ENCODE measurements around the gene CCDC102A. TPM values are rescaled to one million over a fixed set of nuclear protein-coding genes. Genes with fewer than 3 reads are reported as not detected.
A peak's percentile ranks its signal among the peaks of the same experiment; 100 is the strongest.

The CCDC102A gene
- total RNA-seq, 2 donors from 2014 or later = 10.6 to 22.4 TPM

GRCh38 chr16:57469046-57469445 lies 67.3 kb downstream of the CCDC102A start:
- Histone ChIP-seq H3K4me3 (no peak overlapping the region), H3K9me3 (no peaks in the 10 kb centered on the region), H3K36me3 (replicated peaks in 1 of 2; ENCODE audit: insufficient read depth in 1 of 2, low read depth in 2 of 2) (peaks cover 6 to 19% of the 10 kb centered on the region in 2 donors), H3K27ac (no peak overlapping the region), H3K4me1 (peaks cover 44% of the 10 kb centered on the region), H3K27me3 (no peaks in the 10 kb centered on the region)
- intact Hi-C loops (cut with DNase I) = no loop called here
- no peak for ATAC-seq
- 82 to 87% methylated on average over 11 of the region's 11 CpGs for WGBS, 2 donors
- TF ChIP-seq POLR2A (IDR thresholded peaks at IDR 0.05) (no peak), CTCF (IDR thresholded peaks at IDR 0.05) (no peak)
- no peak for DNase-seq

- Histone ChIP-seq H3K27me3 (no peaks in the 10 kb centered on the region), H3K9me3 (no peaks in the 10 kb centered on the region), H3K4me1 (peaks cover 51% of the 10 kb centered on the region), H3K4me3 (no peak overlapping the region), H3K36me3 (replicated peaks in 1 of 2; ENCODE audit: insufficient read depth in 1 of 2, low read depth in 2 of 2) (peaks cover 6 to 17% of the 10 kb centered on the region in 2 donors), H3K27ac (no peak overlapping the region)
- intact Hi-C loops (cut with DNase I) = no loop called here
- TF ChIP-seq POLR2A (IDR thresholded peaks at IDR 0.05) = no peak
- no peak for TF ChIP-seq CTCF (IDR thresholded peaks at IDR 0.05)
- 80 to 89% methylated on average over 2 of the region's 2 CpGs for WGBS, 2 donors
- DNase-seq = no peak
- ATAC-seq = no peak
These were observed 68.0 kb downstream of the CCDC102A start for GRCh38 chr16:57468346-57468745.

DNA sequence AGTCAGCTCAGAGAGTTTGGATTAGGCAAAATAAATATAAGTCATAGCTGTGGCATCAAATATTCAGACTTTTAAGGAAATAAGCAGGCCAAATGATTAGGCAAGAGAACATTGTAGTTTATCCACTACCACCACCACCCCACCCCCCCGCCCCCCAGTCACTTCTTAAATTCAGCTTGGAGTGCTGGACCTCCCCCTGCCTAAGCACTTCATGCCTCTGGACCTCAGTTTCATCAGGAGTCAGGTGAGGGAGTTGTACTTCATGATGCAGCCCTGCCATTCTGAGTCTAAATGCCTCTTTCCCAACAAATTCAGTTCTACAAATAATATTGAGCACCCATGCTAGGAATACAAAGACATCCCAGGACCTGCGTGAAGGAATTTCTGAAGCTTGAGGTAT lies 71.8 kb downstream of the CCDC102A start:
- intact Hi-C loops (cut with DNase I) = no loop called here
- ATAC-seq (no peak), DNase-seq (no peak)
- H3K27ac ChIP-seq = no peak overlapping the region
- no peak for TF ChIP-seq POLR2A (IDR thresholded peaks at IDR 0.05)
- no peak for TF ChIP-seq CTCF (IDR thresholded peaks at IDR 0.05)
- H3K27me3 ChIP-seq = no peaks in the 10 kb centered on the region
- H3K4me3 ChIP-seq = no peak overlapping the region
- H3K4me1 ChIP-seq = peaks cover 26% of the 10 kb centered on the region
- WGBS, 2 donors = 77 to 86% methylated on average over 2 of the region's 2 CpGs
- peaks cover 6 to 9% of the 10 kb centered on the region in 2 donors for H3K36me3 ChIP-seq (replicated peaks in 1 of 2; ENCODE audit: insufficient read depth in 1 of 2, low read depth in 2 of 2)
- H3K9me3 ChIP-seq = no peaks in the 10 kb centered on the region

DNA sequence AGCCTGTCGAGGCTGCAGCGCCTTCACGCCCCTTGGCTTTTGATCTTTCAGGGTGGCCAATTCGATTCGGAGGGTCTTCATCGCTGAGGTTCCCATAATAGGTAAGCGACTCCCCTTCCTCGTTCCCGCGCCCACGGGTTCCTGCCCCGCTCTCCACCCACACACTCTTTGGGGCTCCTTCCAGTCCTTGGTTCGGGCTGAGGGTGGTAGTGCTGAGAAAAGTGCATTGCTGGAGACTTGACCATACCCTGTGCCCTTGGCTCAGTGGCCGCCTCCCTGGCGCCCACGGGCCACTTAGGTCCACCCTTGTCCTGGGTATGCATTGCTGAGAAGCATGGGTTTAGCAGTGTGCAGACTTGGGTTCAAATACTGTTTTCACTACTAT lies 73.4 kb downstream of the CCDC102A start:
- Histone ChIP-seq H3K27me3 (no peaks in the 10 kb centered on the region), H3K27ac (peak overlapping the region; percentile 55 to 81 (median 76)), H3K36me3 (replicated peaks in 1 of 2; ENCODE audit: insufficient read depth in 1 of 2, low read depth in 2 of 2) (peaks cover 0 to 3% of the 10 kb centered on the region in 2 donors), H3K4me1 (peaks cover 26% of the 10 kb centered on the region), H3K4me3 (peak overlapping the region; percentile 61 to 89), H3K9me3 (no peaks in the 10 kb centered on the region)
- 0% methylated on average over 4 to 16 of the region's 16 CpGs for WGBS, 2 donors
- intact Hi-C loops (cut with DNase I) = no loop called here
- DNase-seq = no peak
- TF ChIP-seq CTCF (IDR thresholded peaks at IDR 0.05) (no peak), POLR2A (IDR thresholded peaks at IDR 0.05) (no peak)
- no peak for ATAC-seq

DNA sequence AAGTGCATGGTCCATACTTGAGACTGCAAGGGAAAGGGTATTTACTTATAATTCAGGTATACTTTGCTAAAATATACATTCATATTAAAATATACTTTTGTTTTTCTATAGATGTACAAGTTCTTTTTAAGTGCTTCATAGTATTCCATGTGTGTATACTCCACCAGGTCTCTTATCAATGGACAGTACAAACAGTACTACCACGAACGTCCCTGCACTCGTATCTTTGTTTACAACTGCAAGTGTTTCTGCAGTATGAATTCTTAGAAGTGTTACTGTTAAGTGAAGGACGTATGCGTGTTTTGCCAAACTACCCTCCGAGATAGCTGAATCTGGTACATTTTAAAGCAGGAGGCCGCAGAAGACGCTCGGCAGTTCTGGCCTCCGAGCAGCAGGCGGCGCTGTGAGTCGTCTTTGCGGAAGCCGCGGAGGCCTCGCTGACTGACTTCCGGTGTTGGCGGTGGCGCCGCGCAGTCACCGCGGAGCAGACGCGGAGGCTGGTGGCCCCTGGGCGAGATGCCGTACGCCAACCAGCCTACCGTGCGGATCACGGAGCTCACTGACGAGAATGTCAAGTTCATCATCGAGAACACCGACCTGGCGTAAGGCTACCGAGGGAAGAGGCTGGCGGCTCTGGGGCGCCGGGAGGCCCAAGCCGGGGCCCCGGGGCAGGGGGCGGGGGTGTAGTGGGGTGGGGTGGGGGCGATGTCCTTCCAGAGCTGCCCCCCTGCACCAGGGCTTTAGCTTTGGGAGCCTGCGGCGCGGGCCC lies 74.0 kb downstream of the CCDC102A start, which contains the start of gene POLR2C:
Gene POLR2C, plus strand, starts transcription at position 471 of the 769 bp plus-strand sequence. Its CDS starts 46 bp downstream, at position 517.
- Histone ChIP-seq H3K27me3 (no peaks in the 10 kb centered on the region), H3K4me3 (peak within 1 kb of the TSS; percentile 61 to 89), H3K9me3 (no peaks in the 10 kb centered on the region), H3K4me1 (peaks cover 26% of the 10 kb centered on the region), H3K36me3 (replicated peaks in 1 of 2; ENCODE audit: insufficient read depth in 1 of 2, low read depth in 2 of 2) (peaks cover 0 to 5% of the 10 kb centered on the region in 2 donors), H3K27ac (peak within 1 kb of the TSS; percentile 55 to 81 (median 76))
- TF ChIP-seq POLR2A (IDR thresholded peaks at IDR 0.05) = peak; percentile 82 to 95 (median 94)
- TF ChIP-seq CTCF (IDR thresholded peaks at IDR 0.05) = peak; percentile 86 to 98 (median 96)
- peak; percentile 88 to 91 (median 90) for DNase-seq
- intact Hi-C loops (cut with DNase I) = no loop called here
- peak; percentile 96 for ATAC-seq
- 0 to 6% methylated on average over 13 to 47 of the region's 47 CpGs for WGBS, 2 donors

Data from body of pancreas (tissue), 4 donors.